Activated CD4-positive, CD25-positive, alpha-beta regulatory T cell (primary cell): ENCODE data around the gene LAMA2.
"Not testable (repeated sequence)": the region's sequence is repeated elsewhere in the genome, so short reads cannot be mapped to it uniquely, and the experiment has no call there.

Experiments used
- DNase-seq, 4 experiments: peaks; one replicate each; lab custom pipeline; 2025; lab: John Stamatoyannopoulos, UW

The LAMA2 gene

GRCh38 chr6:129088481-129088880, 205.5 kb downstream of the LAMA2 start:
- not testable (repeated sequence) for DNase-seq

- no peak for DNase-seq
Observed at GRCh38 chr6:129089357-129089756, 206.4 kb downstream of the LAMA2 start.

GRCh38 chr6:129094147-129094546, 211.2 kb downstream of the LAMA2 start:
- no peak for DNase-seq

- DNase-seq: no peak
Observed at GRCh38 chr6:129096651-129097290, 213.8 kb downstream of the LAMA2 start.

GRCh38 chr6:129098061-129098553, 215.2 kb downstream of the LAMA2 start:
- no peak for DNase-seq

- no peak for DNase-seq
Observed at GRCh38 chr6:129099696-129100095, 216.8 kb downstream of the LAMA2 start.

GRCh38 chr6:129100164-129100563, 217.2 kb downstream of the LAMA2 start:
- DNase-seq: no peak

GRCh38 chr6:129102741-129103140, 219.8 kb downstream of the LAMA2 start:
- no peak for DNase-seq

- no peak for DNase-seq
Observed at GRCh38 chr6:129104131-129104530, 221.2 kb downstream of the LAMA2 start.

- no peak for DNase-seq
Observed at GRCh38 chr6:129104560-129104959, 221.6 kb downstream of the LAMA2 start.

- no peak for DNase-seq
Observed at GRCh38 chr6:129105035-129105434, 222.1 kb downstream of the LAMA2 start.

GRCh38 chr6:129105793-129106192, 222.9 kb downstream of the LAMA2 start:
- DNase-seq: no peak

GRCh38 chr6:129108337-129108736, 225.4 kb downstream of the LAMA2 start:
- DNase-seq: no peak

- no peak for DNase-seq
Observed at GRCh38 chr6:129110690-129111343, 227.9 kb downstream of the LAMA2 start.

GRCh38 chr6:129111346-129111745, 228.4 kb downstream of the LAMA2 start:
- DNase-seq: no peak

GRCh38 chr6:129111853-129112252, 228.9 kb downstream of the LAMA2 start:
- no peak for DNase-seq

GRCh38 chr6:129112591-129112990, 229.7 kb downstream of the LAMA2 start:
- DNase-seq: no peak

- no peak for DNase-seq
Observed at GRCh38 chr6:129113637-129114036, 230.7 kb downstream of the LAMA2 start.

- DNase-seq: no peak
Observed at GRCh38 chr6:129114636-129115391, 231.9 kb downstream of the LAMA2 start.

GRCh38 chr6:129115471-129115870, 232.5 kb downstream of the LAMA2 start:
- DNase-seq: no peak

GRCh38 chr6:129117355-129117754, 234.4 kb downstream of the LAMA2 start:
- no peak for DNase-seq

- DNase-seq: no peak
Observed at GRCh38 chr6:129120856-129121638, 238.1 kb downstream of the LAMA2 start.
